GM18502 (cell line): ENCODE measurements around the gene ENTR1.
"Not testable (repeated sequence)": the region's sequence is repeated elsewhere in the genome, so short reads cannot be mapped to it uniquely, and the experiment has no call there.

Experiments
- ATAC-seq: cut with Tn5 transposase; IDR thresholded peaks from one replicate; pipeline ENCODE4 v1.9.1; 2021; ENCODE audit warnings: mild to moderate bottlenecking; ENCODE audit not compliant: unreplicated experiment, poor library complexity

The ENTR1 gene

GRCh38 chr9:136421791-136422190 is 11.4 kb upstream of the ENTR1 start:
- ATAC-seq: no peak

- no peak for ATAC-seq
Measured at GRCh38 chr9:136419092-136419420, 8.6 kb upstream of the ENTR1 start.

DNA sequence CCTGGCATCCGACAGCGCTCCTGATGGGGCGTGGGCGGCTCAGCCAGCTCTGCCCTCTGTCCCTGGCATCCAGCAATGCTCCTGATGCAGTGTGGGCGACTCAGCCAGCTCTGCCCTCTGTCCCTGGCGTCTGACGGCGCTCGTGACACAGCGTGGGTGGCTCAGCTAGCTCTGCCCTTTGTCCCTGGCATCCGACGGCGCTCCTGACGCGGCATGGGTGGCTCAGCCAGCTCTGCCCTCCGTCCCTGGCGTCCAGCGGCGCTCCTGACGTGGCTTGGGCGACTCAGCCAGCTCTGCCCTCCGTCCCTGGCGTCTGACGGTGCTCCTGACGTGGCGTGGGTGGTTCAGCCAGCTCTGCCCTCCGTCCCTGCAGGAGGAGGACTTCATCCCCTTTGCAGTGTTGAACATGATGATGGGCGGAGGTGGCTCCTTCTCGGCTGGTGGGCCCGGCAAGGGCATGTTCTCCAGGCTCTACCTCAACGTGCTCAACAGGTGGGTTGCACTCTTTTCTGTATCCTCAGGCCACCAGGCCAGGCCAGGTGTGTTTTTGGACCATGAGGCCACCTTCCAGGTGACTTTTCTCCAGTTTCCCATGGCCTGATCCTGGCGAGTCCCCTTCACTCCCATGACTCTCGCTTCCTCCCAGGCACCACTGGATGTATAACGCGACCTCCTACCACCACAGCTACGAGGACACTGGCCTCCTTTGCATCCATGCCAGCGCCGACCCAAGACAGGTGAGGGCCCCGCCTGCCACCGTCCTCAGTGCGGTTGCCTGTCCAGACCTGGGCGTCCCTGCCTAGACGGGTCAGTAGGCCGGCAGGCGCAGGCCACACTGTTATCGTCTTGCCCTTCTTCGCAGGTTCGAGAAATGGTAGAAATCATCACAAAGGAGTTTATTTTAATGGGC is 8.0 kb upstream of the ENTR1 start:
- ATAC-seq: no peak

- no peak for ATAC-seq
Measured at GRCh38 chr9:136416914-136417313, 6.5 kb upstream of the ENTR1 start.

DNA sequence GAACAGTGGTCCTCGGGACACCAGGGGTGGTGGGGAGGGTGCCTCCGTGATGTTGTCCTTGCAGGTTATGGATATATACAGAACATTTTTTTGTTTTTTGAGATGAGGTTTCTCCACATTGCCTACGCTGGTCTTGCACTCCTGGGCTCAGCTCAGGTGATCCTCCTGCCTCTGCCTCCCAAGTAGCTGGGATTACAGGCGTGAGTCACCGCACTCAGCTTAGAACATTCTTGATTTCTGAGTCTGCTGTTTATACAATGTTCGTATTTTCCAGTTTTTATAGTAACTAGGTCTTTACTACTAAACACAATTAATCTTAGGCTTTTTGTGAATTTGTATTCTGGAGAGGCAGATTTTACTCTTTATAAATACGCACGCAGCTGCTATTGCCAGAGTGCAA is 6.0 kb upstream of the ENTR1 start:
- ATAC-seq: no peak

DNA sequence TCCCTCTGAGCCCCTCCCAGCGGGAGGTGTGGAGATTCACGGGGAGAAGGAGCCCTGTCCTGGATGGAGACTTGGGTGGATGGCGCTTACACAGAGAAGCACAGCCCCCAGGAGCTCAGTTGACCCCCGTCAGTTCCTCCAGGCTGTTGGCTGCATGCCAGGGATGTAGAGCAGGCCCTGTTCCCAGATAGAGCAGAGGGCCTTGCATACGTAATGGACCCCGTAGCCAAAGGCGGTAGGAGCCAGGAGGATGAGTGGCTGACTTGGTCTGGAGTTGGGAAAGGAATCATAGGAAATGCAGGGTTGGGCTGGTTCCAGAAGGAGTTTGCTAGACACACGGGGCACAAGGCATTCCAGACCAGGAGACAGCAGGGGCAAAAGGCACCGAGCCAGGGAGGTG is 2.5 kb upstream of the ENTR1 start:
- ATAC-seq: no peak

DNA sequence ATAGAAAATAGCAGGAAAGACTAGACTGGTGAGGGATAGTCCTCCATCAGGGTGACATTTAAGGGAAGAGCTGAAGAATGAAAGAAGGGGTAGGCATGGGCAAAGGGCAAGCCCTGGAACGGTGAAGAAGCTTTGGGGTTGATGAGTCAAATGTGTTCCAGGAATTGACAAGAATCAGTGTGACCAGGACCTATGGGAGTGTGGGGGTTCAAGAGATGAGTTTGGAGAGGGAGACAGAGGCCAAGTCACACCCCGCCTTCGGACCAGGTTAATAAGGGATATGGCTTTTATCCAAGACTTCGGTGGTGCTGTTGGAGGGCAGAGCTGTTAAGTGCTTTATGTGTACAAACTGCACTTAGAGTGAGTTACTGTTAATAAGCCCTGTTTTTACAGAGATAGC is 964 bp upstream of the ENTR1 start:
- no peak for ATAC-seq

DNA sequence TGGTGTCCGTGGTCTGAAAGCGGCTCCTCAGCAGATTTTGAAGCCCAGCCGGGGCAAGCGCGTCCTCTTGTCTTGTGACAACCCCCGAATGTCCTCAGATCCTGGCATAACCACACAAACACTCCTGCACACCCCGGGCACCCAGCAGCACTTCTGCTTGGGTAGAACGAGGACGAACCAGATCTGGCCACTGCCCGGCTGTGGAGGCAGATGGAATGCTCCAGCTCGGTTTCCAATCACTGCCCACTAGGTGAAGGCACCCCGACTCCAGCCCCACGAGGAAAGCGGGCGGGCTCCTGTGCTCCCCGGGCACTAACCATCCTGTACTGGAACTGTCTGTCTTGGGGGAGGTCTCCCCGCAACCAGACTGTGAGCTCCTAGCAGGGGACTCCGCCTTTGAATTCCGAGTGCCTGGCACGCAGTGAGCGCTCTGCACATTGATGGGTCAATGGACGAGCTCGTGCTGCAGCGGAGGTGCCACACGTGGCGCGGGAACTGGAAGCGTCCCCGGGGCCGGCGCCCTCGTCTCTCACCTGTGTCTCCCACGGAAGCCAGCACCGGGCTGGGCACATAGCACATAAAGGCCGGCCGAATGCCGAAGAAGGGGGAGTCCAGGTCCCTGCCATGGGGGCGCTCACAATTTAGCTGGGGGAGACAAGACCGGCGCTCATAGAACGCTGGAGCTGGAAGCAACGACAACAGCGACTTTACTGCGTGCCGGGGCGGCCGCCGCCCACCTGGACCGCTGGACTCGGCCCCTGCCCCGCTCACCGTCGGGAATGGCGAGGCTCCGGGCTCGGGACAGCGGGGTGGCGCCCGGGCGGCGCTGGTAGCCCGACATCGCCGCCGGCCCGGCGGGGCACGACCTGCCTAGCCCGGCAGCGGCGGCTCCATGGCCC is 608 bp downstream of the ENTR1 start:
- peak; percentile 33 for ATAC-seq

- ATAC-seq: no peak
Measured at GRCh38 chr9:136407911-136408310, 2.5 kb downstream of the ENTR1 start.

DNA sequence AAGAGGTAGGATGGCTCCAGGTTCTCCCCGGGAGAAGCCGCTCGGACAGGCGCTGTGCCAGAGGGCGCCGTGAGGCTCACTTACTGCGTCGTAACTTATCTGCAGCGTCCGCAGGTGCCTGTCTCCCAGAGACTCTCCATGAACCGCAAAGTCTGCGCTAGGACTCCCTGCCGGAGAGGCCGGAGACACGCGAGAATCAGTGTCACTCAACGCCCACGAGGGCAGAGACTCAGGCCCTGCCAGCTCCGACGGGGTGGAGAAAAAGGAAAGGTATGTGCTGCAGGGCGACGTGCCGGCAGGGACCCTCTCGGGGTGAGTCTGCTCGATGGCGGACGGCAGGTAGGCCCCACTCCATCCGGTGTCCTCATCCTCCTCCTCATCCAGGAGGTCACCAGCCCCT is 3.4 kb downstream of the ENTR1 start:
- not testable (repeated sequence) for ATAC-seq

DNA sequence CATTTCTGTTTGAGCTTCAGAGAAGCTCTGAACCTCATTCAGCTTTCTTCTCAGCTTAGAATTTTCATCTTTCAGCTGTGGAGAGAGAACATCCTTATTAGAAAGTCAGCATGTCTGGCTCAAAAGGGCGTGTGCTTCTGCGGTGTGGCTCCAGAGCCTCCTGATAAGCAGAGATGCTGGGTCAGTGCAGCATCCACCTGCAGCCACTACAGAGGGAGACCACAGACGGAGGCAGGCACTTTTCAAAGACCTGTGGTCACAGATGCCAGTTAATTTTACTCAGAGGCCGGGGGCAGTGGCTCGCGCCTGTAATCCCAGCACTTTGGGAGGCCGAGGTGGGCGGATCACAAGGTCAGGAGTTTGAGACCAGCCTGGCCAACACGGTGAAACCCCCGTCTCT is 4.5 kb downstream of the ENTR1 start:
- not testable (repeated sequence) for ATAC-seq

- ATAC-seq: no peak
Measured at GRCh38 chr9:136405481-136405880, 4.9 kb downstream of the ENTR1 start.

- ATAC-seq: no peak
Measured at GRCh38 chr9:136404801-136405136, 5.6 kb downstream of the ENTR1 start.

GRCh38 chr9:136403915-136404800 is 6.3 kb downstream of the ENTR1 start:
- ATAC-seq: no peak

GRCh38 chr9:136403538-136403914 is 6.9 kb downstream of the ENTR1 start:
- ATAC-seq: no peak

GRCh38 chr9:136402067-136402466 is 8.3 kb downstream of the ENTR1 start:
- ATAC-seq: no peak

DNA sequence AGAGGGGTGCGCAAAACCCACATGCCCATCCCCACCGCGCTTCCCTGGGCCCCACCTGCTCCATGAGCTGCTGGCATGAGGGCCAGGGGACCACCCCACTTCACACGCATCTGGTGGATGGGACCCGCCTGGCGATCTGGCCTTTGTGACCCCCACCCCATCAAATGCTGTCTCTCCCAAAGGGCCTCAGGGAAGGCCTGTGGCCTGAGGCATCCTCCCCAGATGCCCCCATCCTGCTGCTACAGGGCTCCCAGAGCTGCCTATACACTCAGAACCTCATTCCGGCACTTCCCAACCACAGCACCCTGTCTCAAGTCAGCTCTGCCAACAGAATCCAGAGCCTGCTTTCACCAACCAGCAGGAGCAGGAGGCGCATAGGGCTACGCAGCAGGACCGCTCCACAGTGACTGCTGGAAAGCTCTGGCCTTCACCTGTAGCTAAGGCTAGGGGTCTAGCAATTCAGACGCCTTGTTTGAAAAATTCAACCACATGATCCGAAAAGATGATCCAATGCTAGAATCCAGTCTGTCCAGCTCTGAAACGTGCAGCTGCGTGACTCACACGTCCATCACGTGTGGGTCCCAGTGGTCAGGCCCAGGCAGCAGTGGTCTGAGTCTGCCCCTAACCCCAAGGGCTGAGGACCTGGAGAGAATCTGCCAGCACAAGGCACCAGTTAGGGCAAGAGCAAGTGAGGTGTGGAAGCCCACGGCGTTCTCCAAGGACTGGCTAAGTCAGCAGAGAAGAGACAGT is 9.1 kb downstream of the ENTR1 start:
- no peak for ATAC-seq

- peak; percentile 77 for ATAC-seq
Measured at GRCh38 chr9:136400038-136400834, 10.2 kb downstream of the ENTR1 start, which contains the start of gene SNAPC4. Gene SNAPC4 (minus strand): TSS chr9:136400170. CDS start chr9:136398428, 1,742 bp downstream.
